ENCODE results near the gene ARRB2.

DNA sequence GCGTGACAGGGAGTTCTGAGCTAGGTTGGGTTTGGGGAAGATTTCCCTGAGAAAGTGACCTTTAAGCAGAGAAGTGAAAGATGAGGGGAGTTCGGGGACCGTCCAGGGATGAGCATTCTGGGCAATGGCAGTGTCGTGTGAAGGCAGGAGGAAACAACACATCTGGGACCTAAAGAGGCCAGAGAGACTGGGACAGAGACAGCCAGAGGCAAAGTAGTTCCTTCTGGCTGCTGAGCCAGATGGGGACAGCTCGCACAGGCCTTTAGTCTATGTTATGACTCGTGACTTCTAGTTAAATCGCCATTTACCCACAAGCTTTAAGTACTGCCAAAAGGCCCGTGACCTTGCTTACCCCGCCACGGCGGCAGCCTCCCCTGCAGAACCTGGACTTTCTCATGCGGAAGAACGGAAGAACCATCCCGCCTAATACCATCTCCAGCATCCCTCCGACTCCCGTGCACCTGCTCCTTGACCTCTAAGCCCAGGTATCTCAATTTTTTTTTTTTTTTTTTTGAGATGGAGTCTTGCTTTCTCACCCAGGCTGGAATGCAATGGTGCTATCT lies 12.3 kb downstream of the ARRB2 start:
- TF ChIP-seq, protein P1, sequence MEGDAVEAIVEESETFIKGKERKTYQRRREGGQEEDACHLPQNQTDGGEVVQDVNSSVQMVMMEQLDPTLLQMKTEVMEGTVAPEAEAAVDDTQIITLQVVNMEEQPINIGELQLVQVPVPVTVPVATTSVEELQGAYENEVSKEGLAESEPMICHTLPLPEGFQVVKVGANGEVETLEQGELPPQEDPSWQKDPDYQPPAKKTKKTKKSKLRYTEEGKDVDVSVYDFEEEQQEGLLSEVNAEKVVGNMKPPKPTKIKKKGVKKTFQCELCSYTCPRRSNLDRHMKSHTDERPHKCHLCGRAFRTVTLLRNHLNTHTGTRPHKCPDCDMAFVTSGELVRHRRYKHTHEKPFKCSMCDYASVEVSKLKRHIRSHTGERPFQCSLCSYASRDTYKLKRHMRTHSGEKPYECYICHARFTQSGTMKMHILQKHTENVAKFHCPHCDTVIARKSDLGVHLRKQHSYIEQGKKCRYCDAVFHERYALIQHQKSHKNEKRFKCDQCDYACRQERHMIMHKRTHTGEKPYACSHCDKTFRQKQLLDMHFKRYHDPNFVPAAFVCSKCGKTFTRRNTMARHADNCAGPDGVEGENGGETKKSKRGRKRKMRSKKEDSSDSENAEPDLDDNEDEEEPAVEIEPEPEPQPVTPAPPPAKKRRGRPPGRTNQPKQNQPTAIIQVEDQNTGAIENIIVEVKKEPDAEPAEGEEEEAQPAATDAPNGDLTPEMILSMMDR (IDR thresholded peaks at IDR 0.05 in 4 of 5, conservative IDR thresholded peaks at IDR 0.05 in 1 of 5): no peak
- no peak for TF ChIP-seq POLR2A (IDR thresholded peaks at IDR 0.05)
